Fibroblast of mammary gland (primary cell): Measurements from ENCODE around the gene L3MBTL2.
"Not testable (repeated sequence)": the region's sequence is repeated elsewhere in the genome, so short reads cannot be mapped to it uniquely, and the experiment has no call there.

Experiments
- DNase-seq: peaks from one replicate; pipeline ENCODE4 v3.0.0-alpha.2; 2010; ENCODE audit warnings: low read depth
- H3K4me3 ChIP-seq: 2 replicates; pipeline ENCODE4 v1.5.1; 2011; ENCODE audit warnings: low read depth, mild to moderate bottlenecking, low read length, moderate library complexity; ENCODE audit not compliant: control insufficient read depth
- CTCF ChIP-seq: conservative IDR thresholded peaks from 2 replicates; pipeline ENCODE4 v1.5.1; 2011; ENCODE audit warnings: low read depth, low read length, inconsistent platforms; ENCODE audit not compliant: control insufficient read depth, insufficient read depth

Gene L3MBTL2

GRCh38 chr22:41177622-41178424 is 27.3 kb upstream of the L3MBTL2 start:
- no peak for TF ChIP-seq CTCF
- no peak overlapping the region for H3K4me3 ChIP-seq
- no peak for DNase-seq

- no peak for TF ChIP-seq CTCF
- DNase-seq, result no peak
- no peak overlapping the region for H3K4me3 ChIP-seq
These were observed 26.6 kb upstream of the L3MBTL2 start for GRCh38 chr22:41178425-41178975.

GRCh38 chr22:41180362-41180761 is 24.8 kb upstream of the L3MBTL2 start:
- H3K4me3 ChIP-seq, DNase-seq: not testable (repeated sequence)

- DNase-seq, result no peak
- no peak overlapping the region for H3K4me3 ChIP-seq
- TF ChIP-seq CTCF, result no peak
These were observed 24.2 kb upstream of the L3MBTL2 start for GRCh38 chr22:41180926-41181325.

- TF ChIP-seq CTCF, result no peak
- peak; percentile 74 for DNase-seq
- no peak overlapping the region for H3K4me3 ChIP-seq
These were observed 23.5 kb upstream of the L3MBTL2 start for GRCh38 chr22:41181349-41182241.

- no peak for TF ChIP-seq CTCF
- DNase-seq, result no peak
- H3K4me3 ChIP-seq, result no peak overlapping the region
These were observed 20.4 kb upstream of the L3MBTL2 start for GRCh38 chr22:41184679-41185078.

- no peak for DNase-seq
- TF ChIP-seq CTCF, result no peak
- H3K4me3 ChIP-seq, result no peak overlapping the region
These were observed 13.6 kb upstream of the L3MBTL2 start for GRCh38 chr22:41191467-41191866.
